Mucosa of gallbladder (tissue), 1 donor: ENCODE data around the gene MTMR6. TPM values are rescaled to one million over a fixed set of nuclear protein-coding genes. Genes with fewer than 3 reads are reported as not detected.
"Not testable (repeated sequence)": the region's sequence is repeated elsewhere in the genome, so short reads cannot be mapped to it uniquely, and the experiment has no call there.

ENCODE experiments used
- DNase-seq: peaks from one replicate; pipeline ENCODE4 v3.0.0-alpha.2; 2020; ENCODE audit warnings: low spot score
- total RNA-seq: library from RNA; stranded (reverse); gene quantifications from one replicate; pipeline ENCODE4 v1.2.1, GENCODE V29; 2021
- donor health status: DM: no; HTN: no; CAD: no.

MTMR6 gene
- 14.0 TPM for total RNA-seq

GRCh38 chr13:25286969-25287961 lies at the start of gene MTMR6:
MTMR6 (minus strand) TSS chr13:25287488; CDS start chr13:25287247, 241 bp downstream.
- DNase-seq, result peak; percentile 93

- no peak for DNase-seq
Observed at GRCh38 chr13:25335856-25336255, 48.6 kb upstream of the MTMR6 start.

DNA sequence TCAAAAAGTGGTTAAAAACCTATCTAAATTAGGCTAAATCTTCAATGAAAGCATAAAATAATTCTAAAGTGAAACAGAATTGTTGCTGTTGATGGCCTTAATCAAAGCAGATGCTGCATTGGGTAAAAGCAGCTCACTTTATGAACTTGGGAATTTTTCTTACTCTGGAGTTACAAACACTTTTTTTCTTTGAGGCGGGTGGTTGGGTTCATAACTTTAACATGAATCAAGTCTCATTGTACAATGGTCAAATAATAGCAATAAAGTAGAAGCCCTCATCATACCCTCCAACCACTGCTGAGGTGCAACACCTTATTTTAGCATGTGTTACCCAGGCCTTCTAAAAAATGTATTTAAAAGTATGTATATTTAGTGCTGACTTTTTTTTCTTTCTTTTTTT lies 43.3 kb upstream of the MTMR6 start:
- DNase-seq, result no peak

DNA sequence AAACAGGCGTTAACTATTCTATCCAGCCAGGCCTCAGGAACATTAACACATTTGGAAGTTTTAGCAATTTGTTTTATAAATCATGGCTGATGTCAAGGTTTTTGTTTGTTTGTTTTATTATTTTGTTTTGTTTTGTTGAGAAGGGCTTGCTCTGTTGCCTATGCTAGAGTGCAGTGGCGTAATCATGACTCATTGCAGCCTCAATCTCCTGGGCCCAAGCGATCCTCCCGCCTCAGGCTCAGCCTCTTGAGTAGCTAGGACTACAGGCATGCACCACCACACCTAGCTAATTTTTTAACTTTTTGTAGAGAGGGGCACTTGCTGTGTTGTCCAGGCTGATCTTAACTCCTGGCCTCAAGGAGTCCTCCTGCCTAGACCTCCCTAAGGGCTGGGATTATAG lies 42.4 kb upstream of the MTMR6 start:
- DNase-seq, result no peak

DNA sequence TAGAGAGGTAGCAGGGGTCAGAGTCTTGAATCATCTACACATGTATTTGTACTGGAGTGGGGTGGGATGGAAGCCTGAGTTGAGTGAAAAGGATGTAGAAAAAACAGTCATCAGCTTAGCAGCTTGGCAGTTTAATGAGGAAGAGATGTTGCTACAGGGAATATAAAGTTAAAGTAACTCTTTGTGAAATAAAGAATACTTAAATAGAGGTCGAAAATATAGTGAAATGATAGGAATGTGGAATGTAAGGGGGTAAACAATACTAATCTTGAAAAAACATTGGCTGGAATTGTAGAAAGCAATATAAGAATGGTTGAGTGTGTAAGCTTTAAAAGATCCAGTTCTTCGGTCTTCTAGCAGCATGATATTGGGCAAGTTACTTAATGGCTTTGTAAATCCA lies 36.8 kb upstream of the MTMR6 start:
- no peak for DNase-seq

- no peak for DNase-seq
Observed at GRCh38 chr13:25319771-25320170, 32.5 kb upstream of the MTMR6 start.

DNA sequence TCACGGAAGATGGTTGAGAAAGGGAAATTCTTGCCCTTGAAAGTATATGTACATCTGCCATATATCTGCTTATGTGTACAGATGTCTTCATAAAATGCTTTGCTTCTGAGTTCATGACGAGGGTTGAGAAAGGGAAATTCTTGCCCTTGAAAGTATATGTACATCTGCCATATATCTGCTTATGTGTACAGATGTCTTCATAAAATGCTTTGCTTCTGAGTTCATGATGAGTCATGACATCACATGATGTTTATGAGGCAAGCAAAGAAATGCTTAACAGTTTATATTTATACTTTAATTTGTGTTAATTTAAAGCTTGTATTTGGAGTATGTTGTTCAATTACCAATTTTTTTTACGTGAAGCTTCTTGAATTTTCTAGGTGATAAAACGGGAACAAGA lies 31.7 kb upstream of the MTMR6 start:
- not testable (repeated sequence) for DNase-seq

GRCh38 chr13:25310891-25311290 lies 23.6 kb upstream of the MTMR6 start:
- DNase-seq, result no peak

DNA sequence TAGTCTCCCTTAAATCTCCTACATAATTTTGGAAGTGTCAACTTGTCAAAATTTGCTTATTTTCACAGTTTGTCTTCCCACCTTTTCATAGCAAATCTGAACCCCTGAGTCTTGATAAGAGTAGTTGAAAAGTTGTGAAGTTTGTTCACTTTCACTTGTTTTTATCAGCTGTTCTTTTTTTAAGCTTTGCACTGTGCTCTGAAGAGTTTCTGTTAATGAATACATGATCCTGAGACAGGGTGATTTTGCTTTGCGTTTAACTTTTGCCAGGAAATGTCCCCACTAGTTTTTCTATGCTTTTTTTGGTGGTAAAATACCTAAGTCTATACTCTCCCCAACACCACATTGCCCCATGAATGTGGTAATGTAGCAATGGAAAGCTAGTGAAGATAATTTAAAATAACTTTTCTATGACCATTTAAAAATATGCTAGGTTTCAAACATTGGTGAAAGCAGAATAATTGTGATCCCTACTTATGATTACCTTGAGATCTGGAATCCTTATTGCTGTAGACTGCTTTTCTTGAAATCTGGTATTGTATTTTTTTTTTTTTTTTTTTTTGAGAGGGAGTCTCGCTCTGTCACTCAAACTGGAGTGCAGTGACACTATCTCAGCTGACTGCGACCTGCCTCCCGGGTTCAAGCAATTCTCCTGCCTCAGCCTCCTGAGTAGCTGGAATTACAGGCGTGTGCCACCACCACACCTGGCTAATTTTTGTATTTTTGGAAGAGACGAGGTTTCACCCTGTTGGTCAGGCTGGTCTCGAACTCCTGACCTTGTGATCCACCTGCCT lies 19.6 kb upstream of the MTMR6 start:
- no peak for DNase-seq

DNA sequence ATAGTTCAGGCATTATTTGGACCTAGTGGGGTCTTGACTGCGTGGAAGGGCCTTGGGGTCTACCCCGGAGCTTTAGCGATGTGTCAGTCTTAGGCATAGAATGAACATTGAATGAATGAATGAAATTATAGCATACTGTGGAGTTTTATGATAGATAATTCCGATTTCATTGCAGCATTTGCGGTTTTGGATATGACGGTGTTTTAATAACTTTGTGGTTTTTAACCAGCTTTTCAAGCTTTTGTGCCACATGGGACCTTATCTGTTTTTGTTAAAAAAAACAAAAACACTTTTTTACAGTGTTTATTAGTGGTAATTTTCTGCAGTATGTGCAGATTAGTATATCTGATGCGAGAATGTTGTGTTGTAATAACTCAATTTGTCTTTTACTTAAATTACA lies 14.8 kb upstream of the MTMR6 start:
- DNase-seq, result no peak

GRCh38 chr13:25301347-25302113 lies 14.2 kb upstream of the MTMR6 start, which contains the start of gene NUP58:
NUP58 (plus strand) TSS chr13:25301625; CDS start chr13:25301774, 149 bp downstream.
- peak; percentile 97 for DNase-seq

- peak; percentile 11 for DNase-seq
Observed at GRCh38 chr13:25300861-25301346, 13.6 kb upstream of the MTMR6 start.

DNA sequence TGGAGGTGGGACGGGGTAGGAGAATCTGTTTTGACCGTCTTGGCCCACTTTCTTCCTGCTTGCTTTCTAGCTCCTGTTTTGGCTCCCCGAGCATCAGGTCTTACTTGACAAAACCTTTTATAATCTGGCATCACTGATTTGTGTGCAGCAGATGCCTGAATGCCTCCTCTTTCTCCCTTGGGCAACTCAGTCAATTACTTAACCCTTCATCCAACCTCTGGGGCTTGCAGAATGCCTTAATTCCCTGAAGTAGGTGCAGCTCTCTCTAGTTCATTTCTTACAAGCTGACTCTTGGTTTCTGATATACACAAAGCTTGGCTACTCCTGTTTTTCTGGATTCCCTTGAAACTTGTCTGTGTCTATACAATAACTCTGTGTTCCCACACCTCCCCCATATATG lies 8.4 kb upstream of the MTMR6 start:
- no peak for DNase-seq

GRCh38 chr13:25295228-25295627 lies 7.9 kb upstream of the MTMR6 start:
- no peak for DNase-seq

DNA sequence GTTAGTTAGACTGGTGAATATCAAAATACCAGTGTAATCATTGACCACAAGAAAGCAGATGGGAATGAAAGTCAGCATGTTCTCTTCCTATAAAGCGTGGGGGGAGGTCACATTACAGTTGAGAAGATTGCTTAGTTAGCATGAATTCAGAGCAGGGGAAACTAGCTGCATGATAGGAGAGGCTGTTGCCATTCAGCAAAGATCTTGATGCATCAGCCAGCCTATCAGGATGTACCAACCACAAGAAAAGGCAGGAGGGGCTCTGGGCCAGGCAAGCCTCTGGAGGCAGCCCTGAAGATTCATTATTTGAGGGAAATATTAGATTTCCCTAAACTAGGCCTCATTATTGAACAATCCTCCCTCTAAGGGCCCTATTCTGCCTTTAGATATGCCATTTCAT lies 5.0 kb upstream of the MTMR6 start:
- DNase-seq, result peak; percentile 14

DNA sequence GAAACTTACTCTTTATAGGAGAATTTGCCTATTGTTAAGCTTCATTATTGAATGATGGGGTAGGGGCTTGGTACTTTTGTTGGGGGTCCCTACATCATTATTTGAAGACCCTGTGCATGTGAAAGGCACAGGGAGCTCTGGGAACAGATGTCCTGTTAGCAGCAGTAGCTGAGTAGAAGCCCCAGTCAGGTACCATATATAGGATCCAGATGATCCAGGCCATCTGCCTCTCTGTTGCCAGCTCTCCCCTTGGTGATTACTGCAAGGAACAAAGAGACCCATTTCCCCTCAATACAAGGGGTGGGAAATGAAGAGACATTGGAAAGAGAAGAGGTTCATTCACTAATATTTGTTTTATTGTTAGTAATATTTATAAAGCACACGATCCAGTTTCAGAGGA lies 4.4 kb upstream of the MTMR6 start:
- DNase-seq, result no peak

- DNase-seq, result no peak
Observed at GRCh38 chr13:25288966-25289365, 1.7 kb upstream of the MTMR6 start.

- DNase-seq, result peak; percentile 17
Observed at GRCh38 chr13:25286308-25286968, 850 bp downstream of the MTMR6 start.

DNA sequence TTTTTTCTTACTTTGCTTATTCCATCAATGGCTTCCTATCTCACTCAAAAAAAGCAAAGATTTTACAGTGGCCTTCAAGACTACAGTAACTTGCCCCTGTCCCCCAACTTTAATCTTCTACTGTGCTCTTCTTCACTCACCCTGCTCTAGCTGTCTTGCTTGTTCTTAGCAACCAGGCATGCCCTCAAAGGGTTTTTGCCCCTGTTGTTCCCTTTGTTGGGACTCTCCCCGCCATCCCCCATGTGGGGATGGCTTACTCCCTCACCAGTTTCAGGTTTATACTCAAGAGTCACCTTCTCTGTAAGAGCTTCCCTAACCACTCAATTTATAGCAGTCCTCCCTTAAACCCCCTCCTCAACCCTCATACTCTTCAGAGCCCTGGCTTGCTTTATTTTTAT lies 5.4 kb downstream of the MTMR6 start:
- no peak for DNase-seq

- no peak for DNase-seq
Observed at GRCh38 chr13:25281193-25281934, 5.9 kb downstream of the MTMR6 start.
